IMR-90 (cell line): ENCODE results near the gene DUS1L. TPM values are rescaled to one million over a fixed set of nuclear protein-coding genes. Genes with fewer than 3 reads are reported as not detected.

Source experiments
- ATAC-seq: fragments of 200-7000 bp; cut with Tn5 transposase; 2 replicates; pipeline ENCODE4 v1.9.1; 2020; ENCODE audit warnings: low read depth, mild to moderate bottlenecking, moderate library complexity
- BruUV-seq: library from RNA; stranded (reverse); fragments of 400-500 nt; replicated peaks from 2 replicates; lab custom pipeline; 2021; lab: Mats Ljungman, UMichigan
- CTCF ChIA-PET: fragments of 300-600 bp; formaldehyde crosslinking; extraction: SDS; loops from one replicate; lab custom pipeline; 2021; ENCODE audit warnings: antibody characterized with exemption; lab: Yijun Ruan, JAX
- POLR2A ChIA-PET: fragments of 300-600 bp; sonication (Branson Sonifier 250); formaldehyde crosslinking; loops from one replicate; lab custom pipeline; 2022; ENCODE audit warnings: antibody characterized with exemption; ENCODE audit not compliant: unreplicated experiment; lab: Charles Lee
- DNase-seq: peaks from one replicate; pipeline ENCODE4 v3.0.0; 2013
- H2AFZ ChIP-seq: replicated peaks from 2 replicates; pipeline ENCODE3; 2013; ENCODE audit warnings: low read length, mild to moderate bottlenecking; ENCODE audit not compliant: poor library complexity
- H2AK5ac ChIP-seq: 2 replicates; pipeline ENCODE4 v1.6.1; 2013; ENCODE audit warnings: low read depth, low read length, inconsistent platforms
- H2AK9ac ChIP-seq: replicated peaks from 2 replicates; pipeline ENCODE3; 2013; ENCODE audit warnings: mild to moderate bottlenecking, low read depth, low read length, moderate library complexity; ENCODE audit not compliant: poor library complexity
- H2BK120ac ChIP-seq: 2 replicates; pipeline ENCODE4 v1.6.1; 2013; ENCODE audit warnings: low read depth, low read length, inconsistent platforms
- H2BK15ac ChIP-seq: 3 replicates; pipeline ENCODE4 v1.6.1; 2013; ENCODE audit warnings: low read depth, low read length, inconsistent platforms
- H2BK20ac ChIP-seq: 2 replicates; pipeline ENCODE4 v1.6.1; 2013; ENCODE audit warnings: low read depth, mild to moderate bottlenecking, inconsistent platforms, low read length, moderate library complexity
- H2BK5ac ChIP-seq: 2 replicates; pipeline ENCODE4 v1.6.1; 2013; ENCODE audit warnings: mild to moderate bottlenecking, low read depth, low read length, inconsistent platforms; ENCODE audit not compliant: poor library complexity, severe bottlenecking
- H3K14ac ChIP-seq: replicated peaks from 2 replicates; pipeline ENCODE4 v1.6.1; 2013; ENCODE audit warnings: low read depth, low read length, inconsistent platforms
- H3K18ac ChIP-seq: 2 replicates; pipeline ENCODE4 v1.6.1; 2013; ENCODE audit warnings: low read depth, low read length, control low read depth
- H3K23ac ChIP-seq: 2 replicates; pipeline ENCODE4 v1.6.1; 2013; ENCODE audit warnings: low read depth, low read length, inconsistent platforms
- H3K27ac ChIP-seq: 2 replicates; pipeline ENCODE4 v1.5.1; 2013; ENCODE audit warnings: mild to moderate bottlenecking, control low read depth, low read length; ENCODE audit not compliant: insufficient read depth
- H3K27me3 ChIP-seq: 2 replicates; pipeline ENCODE4 v1.6.1; 2013; ENCODE audit warnings: low read length; ENCODE audit not compliant: control insufficient read depth, insufficient read depth
- H3K36me3 ChIP-seq: 2 replicates; pipeline ENCODE4 v1.6.1; 2013; ENCODE audit warnings: low read length, mixed read lengths; ENCODE audit not compliant: control insufficient read depth, insufficient read depth
- H3K4ac ChIP-seq: 2 replicates; pipeline ENCODE4 v1.6.1; 2013; ENCODE audit warnings: low read depth, low read length, inconsistent platforms
- H3K4me1 ChIP-seq: 2 replicates; pipeline ENCODE4 v1.6.1; 2013; ENCODE audit warnings: low read length, mixed read lengths; ENCODE audit not compliant: control insufficient read depth, insufficient read depth
- H3K4me2 ChIP-seq: 2 replicates; pipeline ENCODE4 v1.6.1; 2013; ENCODE audit warnings: low read depth, mild to moderate bottlenecking, control low read depth, low read length, moderate library complexity
- H3K4me3 ChIP-seq: 2 replicates; pipeline ENCODE4 v1.5.1; 2013; ENCODE audit warnings: low read depth, mild to moderate bottlenecking, control low read depth, low read length, moderate library complexity; ENCODE audit not compliant: insufficient read depth
- H3K56ac ChIP-seq: 2 replicates; pipeline ENCODE4 v1.6.1; 2013; ENCODE audit warnings: low read length, inconsistent platforms; ENCODE audit not compliant: insufficient read depth; ENCODE audit errors: extremely low read depth
- H3K79me1 ChIP-seq, 2 experiments: 2 replicates each; pipeline ENCODE4 v1.6.1; 2013; ENCODE audit warnings: low read length in 2 of 2, inconsistent platforms in 1 of 2, low read depth in 1 of 2
- H3K9ac ChIP-seq: 2 replicates; pipeline ENCODE4 v1.6.1; 2013; ENCODE audit warnings: low read depth, low read length, control low read depth
- H3K9me1 ChIP-seq: 2 replicates; pipeline ENCODE4 v1.6.1; 2013; ENCODE audit warnings: low read length, inconsistent platforms; ENCODE audit not compliant: insufficient read depth
- H3K9me3 ChIP-seq: 2 replicates; pipeline ENCODE4 v1.6.1; 2013; ENCODE audit warnings: low read length; ENCODE audit not compliant: control insufficient read depth, insufficient read depth
- H4K20me1 ChIP-seq: 2 replicates; pipeline ENCODE4 v1.6.1; 2013; ENCODE audit warnings: low read length, inconsistent platforms; ENCODE audit not compliant: insufficient read depth
- H4K5ac ChIP-seq: 2 replicates; pipeline ENCODE4 v1.6.1; 2013; ENCODE audit warnings: mild to moderate bottlenecking, low read depth, low read length, control low read depth
- H4K8ac ChIP-seq, 2 experiments: 2 replicates each; pipeline ENCODE4 v1.6.1; 2013; ENCODE audit warnings: low read depth in 2 of 2, low read length in 2 of 2, control low read depth in 1 of 2, inconsistent platforms in 1 of 2
- H4K91ac ChIP-seq: 2 replicates; pipeline ENCODE4 v1.6.1; 2013; ENCODE audit warnings: low read depth, low read length, inconsistent platforms; ENCODE audit not compliant: insufficient read depth
- BHLHE40 ChIP-seq: fragments of 150-350 bp; IDR thresholded peaks from 2 replicates; pipeline ENCODE4 v1.6.1; 2016; ENCODE audit warnings: mild to moderate bottlenecking, low read depth, low read length
- CEBPB ChIP-seq: IDR thresholded peaks from 2 replicates; pipeline ENCODE4 v1.6.1; 2012; ENCODE audit warnings: low read depth, low read length, improper control_type of control experiment
- CHD1 ChIP-seq: IDR thresholded peaks from 2 replicates; pipeline ENCODE4 v1.6.1; 2012; ENCODE audit warnings: low read depth, low read length, improper control_type of control experiment
- MAFK ChIP-seq: IDR thresholded peaks from 2 replicates; pipeline ENCODE4 v1.6.1; 2012; ENCODE audit warnings: low read depth, low read length, improper control_type of control experiment
- MAZ ChIP-seq: IDR thresholded peaks from 2 replicates; pipeline ENCODE4 v1.6.1; 2012; ENCODE audit warnings: low read depth, mild to moderate bottlenecking, low read length, improper control_type of control experiment, moderate library complexity, borderline replicate concordance
- MXI1 ChIP-seq: IDR thresholded peaks from 2 replicates; pipeline ENCODE4 v1.6.1; 2012; ENCODE audit warnings: low read depth, mild to moderate bottlenecking, low read length, moderate library complexity, borderline replicate concordance
- NFE2L2 ChIP-seq: fragments of 150-350 bp; IDR thresholded peaks from 2 replicates; pipeline ENCODE4 v1.6.1; 2016; ENCODE audit warnings: low read depth, mild to moderate bottlenecking, low read length
- RAD21 ChIP-seq: IDR thresholded peaks from 2 replicates; pipeline ENCODE4 v1.6.1; 2012; ENCODE audit warnings: low read length, improper control_type of control experiment
- RCOR1 ChIP-seq: IDR thresholded peaks from 2 replicates; pipeline ENCODE4 v1.6.1; 2012; ENCODE audit warnings: mild to moderate bottlenecking, low read length, improper control_type of control experiment; ENCODE audit not compliant: insufficient replicate concordance
- RFX5 ChIP-seq: IDR thresholded peaks from 2 replicates; pipeline ENCODE4 v1.8.0; 2012; ENCODE audit warnings: low read depth, mild to moderate bottlenecking, low read length, moderate library complexity
- SMC3 ChIP-seq: fragments of 150-350 bp; IDR thresholded peaks from 2 replicates; pipeline ENCODE4 v1.6.1; 2016; ENCODE audit warnings: low read depth, mild to moderate bottlenecking, antibody characterized with exemption, low read length, moderate library complexity
- WGBS, 2 experiments: methylation state at CpG; one replicate each; pipeline versions ENCODE4 v1.1.5 to v1.1.7; 2013; ENCODE audit warnings: missing lambda C conversion rate in 2 of 2; ENCODE audit not compliant: insufficient read length in 1 of 2; ENCODE audit errors: extremely low coverage in 2 of 2; 5-methylcytosine and 5-hydroxymethylcytosine counted together
- dilution Hi-C: fragments of 300-500 bp; cut with HindIII; formaldehyde crosslinking; loops from one replicate; pipeline ENCODE4 v1.14.3; 2018; ENCODE audit warnings: low sequenced_read_pairs; ENCODE audit not compliant: unreplicated experiment
- in situ Hi-C: fragments of 300-500 bp; cut with MboI; formaldehyde crosslinking; loops from 3 replicates; pipeline ENCODE4 v1.14.3; 2019; ENCODE audit warnings: low sequenced_read_pairs, inconsistent platforms, mixed read lengths
- intact Hi-C: fragments of 100-400 bp; cut with micrococcal nuclease; formaldehyde crosslinking; loops from 2 replicates; pipeline ENCODE4 v1.10.0; 2022
- polyA plus RNA-seq, 3 experiments: library from polyadenylated mRNA; depleted of rRNA; stranded (reverse); fragments of >200 nt; gene quantifications; 2 replicates each; pipeline ENCODE4 v1.2.3, GENCODE V29; 2012; ENCODE audit warnings: low replicate concordance in 1 of 3
- total RNA-seq: library from RNA; depleted of rRNA; stranded (reverse); fragments of >200 nt; gene quantifications from 2 replicates; pipeline ENCODE4 v1.2.3, GENCODE V29; 2012
- TF ChIP-seq, protein P1 (sequence below): conservative IDR thresholded peaks from 2 replicates; pipeline ENCODE4 v1.5.1; 2012; ENCODE audit warnings: mild to moderate bottlenecking, low read depth, low read length, improper control_type of control experiment

Gene DUS1L
- total and polyA plus RNA-seq, 2 of the 4 experiments (the other 2 are of a cell fraction), result 29.0 to 76.9 TPM

- DNase-seq, result no peak
- H4K20me1 ChIP-seq, result peaks cover 3% of the 10 kb centered on the region; the same call in 1 of the 2 replicates
- H2AK9ac ChIP-seq, result peak overlapping the region; percentile 98
- TF ChIP-seq, protein P1, sequence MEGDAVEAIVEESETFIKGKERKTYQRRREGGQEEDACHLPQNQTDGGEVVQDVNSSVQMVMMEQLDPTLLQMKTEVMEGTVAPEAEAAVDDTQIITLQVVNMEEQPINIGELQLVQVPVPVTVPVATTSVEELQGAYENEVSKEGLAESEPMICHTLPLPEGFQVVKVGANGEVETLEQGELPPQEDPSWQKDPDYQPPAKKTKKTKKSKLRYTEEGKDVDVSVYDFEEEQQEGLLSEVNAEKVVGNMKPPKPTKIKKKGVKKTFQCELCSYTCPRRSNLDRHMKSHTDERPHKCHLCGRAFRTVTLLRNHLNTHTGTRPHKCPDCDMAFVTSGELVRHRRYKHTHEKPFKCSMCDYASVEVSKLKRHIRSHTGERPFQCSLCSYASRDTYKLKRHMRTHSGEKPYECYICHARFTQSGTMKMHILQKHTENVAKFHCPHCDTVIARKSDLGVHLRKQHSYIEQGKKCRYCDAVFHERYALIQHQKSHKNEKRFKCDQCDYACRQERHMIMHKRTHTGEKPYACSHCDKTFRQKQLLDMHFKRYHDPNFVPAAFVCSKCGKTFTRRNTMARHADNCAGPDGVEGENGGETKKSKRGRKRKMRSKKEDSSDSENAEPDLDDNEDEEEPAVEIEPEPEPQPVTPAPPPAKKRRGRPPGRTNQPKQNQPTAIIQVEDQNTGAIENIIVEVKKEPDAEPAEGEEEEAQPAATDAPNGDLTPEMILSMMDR, result no peak
- TF ChIP-seq BHLHE40 (no peak), RAD21 (no peak), SMC3 (no peak), MAFK (no peak), NFE2L2 (no peak), MAZ (no peak), CEBPB (no peak), RCOR1 (no peak), MXI1 (no peak), CHD1 (no peak), RFX5 (no peak)
- H3K27me3 ChIP-seq, result no peaks in the 10 kb centered on the region
- ChIA-PET POLR2A (no interaction called here), CTCF (no interaction called here)
- H3K9me3 ChIP-seq, result no peaks in the 10 kb centered on the region
- peak overlapping the region; percentile 43 for H2AK5ac ChIP-seq
- no peak overlapping the region; the same call in 1 of the 2 replicates for H3K23ac ChIP-seq
- no peak overlapping the region for H2BK120ac ChIP-seq
- H3K27ac ChIP-seq, result peak overlapping the region; percentile 51
- peak overlapping the region; percentile 25; the same call in 1 of the 2 replicates for H4K5ac ChIP-seq
- ATAC-seq, result no peak
- no peak overlapping the region for H3K56ac ChIP-seq
- peak overlapping the region; percentile 76 for H3K9ac ChIP-seq
- H3K14ac ChIP-seq, result no peak overlapping the region; the same call in 1 of the 2 replicates
- intact Hi-C loops (no loop called here), in situ Hi-C loops (no loop called here), dilution Hi-C loops (no loop called here)
- peak overlapping the region; percentile 29 for H3K4ac ChIP-seq
- H3K4me3 ChIP-seq, result peak overlapping the region; percentile 57
- no peaks in the 10 kb centered on the region; the same call in 1 of the 2 replicates for H3K9me1 ChIP-seq
- peak overlapping the region; percentile 88 for H3K4me2 ChIP-seq
- H3K79me1 ChIP-seq, result peaks cover 5 to 36% of the 10 kb centered on the region in 2 experiments; a peak in 3 of 4 replicates
- BruUV-seq, result no TSS peak
- no peak overlapping the region for H4K91ac ChIP-seq
- no peak overlapping the region for H3K18ac ChIP-seq
- H2BK5ac ChIP-seq, result no peak overlapping the region
- no peak overlapping the region for H2BK15ac ChIP-seq
- peaks cover 10% of the 10 kb centered on the region for H3K4me1 ChIP-seq
- no peak overlapping the region for H2BK20ac ChIP-seq
- H4K8ac ChIP-seq, result peak overlapping the region; percentile 34 to 67
- peaks cover 38% of the 10 kb centered on the region for H3K36me3 ChIP-seq
- WGBS, 2 experiments, result 44% methylated on average over 30 of the region's 36 CpGs; no CpG with 5 or more reads in 1 of the 2 experiments
- H2AFZ ChIP-seq, result peak overlapping the region; percentile 100
These were observed 991 bp downstream of the DUS1L start for GRCh38 chr17:82064433-82065192.
